ENCODE data around the gene TSPOAP1. TPM values are rescaled to one million over a fixed set of nuclear protein-coding genes. Genes with fewer than 3 reads are reported as not detected.

The TSPOAP1 gene
- total and polyA plus RNA-seq, 10 of the 15 experiments (the other 5 are each of a cell fraction or from before 2014, with no cell fraction given): 0.58 to 16.4 (median 4.2) TPM; not detected in 1

GRCh38 chr17:58330997-58331814 is 2.6 kb upstream of the TSPOAP1 start (continued):
- TF ChIP-seq SIX5 (IDR thresholded peaks at IDR 0.05; ENCODE audit: low read depth, low read length, severe bottlenecking) (no peak), ATF2 (IDR thresholded peaks at IDR 0.05; ENCODE audit: low read length) (no peak), ELK1 (IDR thresholded peaks at IDR 0.05; ENCODE audit: low read depth, low read length) (no peak), CREB1 (IDR thresholded peaks at IDR 0.05; ENCODE audit: low read depth) (no peak), FOXK2 (IDR thresholded peaks at IDR 0.05) (no peak), GATAD2B (conservative IDR thresholded peaks at IDR 0.05; ENCODE audit: low read depth) (peak; percentile 19; the same call in 1 of the 2 replicates), ESRRA (IDR thresholded peaks at IDR 0.05; ENCODE audit: low read length) (no peak), USF1 (IDR thresholded peaks at IDR 0.05; ENCODE audit: borderline replicate concordance, extremely low read length, insufficient read depth, low read depth, low read length) (no peak), NFXL1 (IDR thresholded peaks at IDR 0.05; ENCODE audit: borderline replicate concordance) (no peak), E2F8 (IDR thresholded peaks at IDR 0.05; ENCODE audit: low read depth, partially characterized antibody) (no peak), CBX3 (IDR thresholded peaks at IDR 0.05; ENCODE audit: borderline replicate concordance, low read depth) (no peak), TAF1 (IDR thresholded peaks at IDR 0.05; ENCODE audit: borderline replicate concordance, low read depth, low read length) (peak; percentile 34; the same call in 1 of the 2 replicates), KAT2A (conservative IDR thresholded peaks at IDR 0.05; ENCODE audit: control insufficient read depth, low read depth, low read length) (no peak), RAD21 (IDR thresholded peaks at IDR 0.05; ENCODE audit: insufficient read depth, low read depth, low read length) (0 out of 2 replicates have a peak, but pooled peaks have one; percentile 2), ZSCAN29 (IDR thresholded peaks at IDR 0.05) (no peak), PBX3 (IDR thresholded peaks at IDR 0.05; ENCODE audit: insufficient replicate concordance, low read depth, low read length) (no peak), CTCF (IDR thresholded peaks at IDR 0.05 in 2 of 3, conservative IDR thresholded peaks at IDR 0.05 in 1 of 3; ENCODE audit: control insufficient read depth in 2 of 3, extremely low read depth in 1 of 3, insufficient read depth in 1 of 3, low read depth in 3 of 3, low read length in 3 of 3) (no peak), SUPT20H (IDR thresholded peaks at IDR 0.05; ENCODE audit: borderline replicate concordance, control insufficient read depth, low read depth, low read length) (no peak), FOS (IDR thresholded peaks at IDR 0.05; ENCODE audit: borderline replicate concordance, extremely low read depth, insufficient read length) (no peak)

Data from GM12878 (cell line).